H9 (cell line): ENCODE measurements around the gene KLHDC10. TPM values are rescaled to one million over a fixed set of nuclear protein-coding genes. Genes with fewer than 3 reads are reported as not detected.

Source experiments
- DNase-seq: peaks from one replicate; pipeline ENCODE4 v3.0.0-alpha.2; 2017
- H2AFZ ChIP-seq: one replicate; pipeline ENCODE4 v1.6.1; 2013; ENCODE audit warnings: mild to moderate bottlenecking, low read length, control low read depth, moderate library complexity
- H2AK5ac ChIP-seq: 2 replicates; pipeline ENCODE4 v1.6.1; 2013; ENCODE audit warnings: low read length, control low read depth, mixed read lengths; ENCODE audit not compliant: insufficient read length
- H2BK120ac ChIP-seq: one replicate; pipeline ENCODE4 v1.6.1; 2013; ENCODE audit warnings: low read depth, mild to moderate bottlenecking, low read length, control low read depth, inconsistent platforms; ENCODE audit not compliant: poor library complexity, severe bottlenecking
- H2BK12ac ChIP-seq: 2 replicates; pipeline ENCODE4 v1.6.1; 2013; ENCODE audit warnings: low read length, control low read depth, mixed read lengths, low read depth; ENCODE audit not compliant: insufficient read length
- H2BK15ac ChIP-seq: 2 replicates; pipeline ENCODE4 v1.6.1; 2013; ENCODE audit warnings: low read depth, low read length, control low read depth
- H2BK20ac ChIP-seq: one replicate; pipeline ENCODE4 v1.6.1; 2013; ENCODE audit warnings: low read depth, mild to moderate bottlenecking, low read length, control low read depth, inconsistent platforms; ENCODE audit not compliant: poor library complexity, severe bottlenecking
- H2BK5ac ChIP-seq: 2 replicates; pipeline ENCODE4 v1.6.1; 2013; ENCODE audit warnings: low read length, control low read depth, mixed read lengths; ENCODE audit not compliant: insufficient read length
- H3K14ac ChIP-seq: 2 replicates; pipeline ENCODE4 v1.6.1; 2013; ENCODE audit warnings: low read length, control low read depth; ENCODE audit not compliant: insufficient read depth
- H3K18ac ChIP-seq: 2 replicates; pipeline ENCODE4 v1.6.1; 2013; ENCODE audit warnings: low read depth, mild to moderate bottlenecking, mixed read lengths, low read length, control low read depth; ENCODE audit not compliant: insufficient read length
- H3K23ac ChIP-seq: 2 replicates; pipeline ENCODE4 v1.6.1; 2013; ENCODE audit warnings: low read length, control low read depth, mixed read lengths, low read depth; ENCODE audit not compliant: insufficient read length
- H3K23me2 ChIP-seq: 2 replicates; pipeline ENCODE4 v1.6.1; 2013; ENCODE audit warnings: low read depth, mild to moderate bottlenecking, mixed read lengths, low read length, control low read depth; ENCODE audit not compliant: insufficient read length, poor library complexity, severe bottlenecking
- H3K27ac ChIP-seq: 2 replicates; pipeline ENCODE4 v1.5.1; 2013; ENCODE audit warnings: low read length, control low read depth, mixed read lengths, low read depth; ENCODE audit not compliant: insufficient read length
- H3K27me3 ChIP-seq: 2 replicates; pipeline ENCODE4 v1.6.1; 2013; ENCODE audit warnings: low read length, control low read depth, inconsistent platforms; ENCODE audit not compliant: insufficient read depth
- H3K4ac ChIP-seq: 2 replicates; pipeline ENCODE4 v1.6.1; 2013; ENCODE audit warnings: low read depth, mild to moderate bottlenecking, control low read depth, inconsistent platforms, low read length, moderate library complexity
- H3K4me1 ChIP-seq: 2 replicates; pipeline ENCODE4 v1.6.1; 2013; ENCODE audit warnings: low read length, control low read depth, inconsistent platforms; ENCODE audit not compliant: insufficient read depth
- H3K4me2 ChIP-seq: 2 replicates; pipeline ENCODE4 v1.6.1; 2013; ENCODE audit warnings: low read length, control low read depth, mixed read lengths; ENCODE audit not compliant: insufficient read length, insufficient read depth
- H3K56ac ChIP-seq: 2 replicates; pipeline ENCODE4 v1.6.1; 2013; ENCODE audit warnings: low read depth, mild to moderate bottlenecking, mixed read lengths, low read length, control low read depth; ENCODE audit not compliant: insufficient read length
- H3K79me1 ChIP-seq: 2 replicates; pipeline ENCODE4 v1.6.1; 2013; ENCODE audit warnings: low read depth, mild to moderate bottlenecking, moderate library complexity, low read length, control low read depth, inconsistent platforms; ENCODE audit not compliant: insufficient read depth, poor library complexity, severe bottlenecking
- H3K79me2 ChIP-seq: 2 replicates; pipeline ENCODE4 v1.6.1; 2013; ENCODE audit warnings: low read length, control low read depth, inconsistent platforms; ENCODE audit not compliant: insufficient read depth
- H3K9ac ChIP-seq: 2 replicates; pipeline ENCODE4 v1.6.1; 2013; ENCODE audit warnings: low read length, control low read depth, mixed read lengths; ENCODE audit not compliant: insufficient read length; ENCODE audit errors: extremely low read depth
- H3K9me3 ChIP-seq: one replicate; pipeline ENCODE4 v1.6.1; 2013; ENCODE audit warnings: low read depth, low read length, inconsistent platforms; ENCODE audit not compliant: control insufficient read depth
- H3T11ph ChIP-seq: one replicate; pipeline ENCODE4 v1.6.1; 2013; ENCODE audit warnings: mild to moderate bottlenecking, low read length, control low read depth, inconsistent platforms
- H4K20me1 ChIP-seq: one replicate; pipeline ENCODE4 v1.6.1; 2013; ENCODE audit not compliant: control insufficient read depth, insufficient read length, insufficient read depth
- H4K5ac ChIP-seq: 2 replicates; pipeline ENCODE4 v1.6.1; 2013; ENCODE audit warnings: low read depth, mild to moderate bottlenecking, mixed read lengths, low read length, control low read depth; ENCODE audit not compliant: insufficient read length
- H4K8ac ChIP-seq: replicated peaks from 2 replicates; pipeline ENCODE4 v1.6.1; 2013; ENCODE audit warnings: low read length, control low read depth, mixed read lengths, low read depth; ENCODE audit not compliant: insufficient read length
- H4K91ac ChIP-seq: 2 replicates; pipeline ENCODE4 v1.6.1; 2013; ENCODE audit warnings: low read depth, mild to moderate bottlenecking, moderate library complexity, mixed read lengths, low read length, control low read depth; ENCODE audit not compliant: insufficient read length
- H3K27ac Mint-ChIP-seq, 3 experiments: 2 replicates in 2 of 3; 3 replicates in 1 of 3; pipeline ENCODE4 v1.8.0; 2020 to 2021; ENCODE audit warnings: mixed read lengths in 3 of 3, mild to moderate bottlenecking in 1 of 3, moderate library complexity in 1 of 3
- H3K27me3 Mint-ChIP-seq: 2 replicates; pipeline ENCODE4 v1.8.0; 2021; ENCODE audit warnings: low read depth, mild to moderate bottlenecking, moderate library complexity, mixed read lengths
- H3K36me3 Mint-ChIP-seq, 3 experiments: 2 replicates in 2 of 3; 3 replicates in 1 of 3; pipeline ENCODE4 v1.8.0; 2020 to 2021; ENCODE audit warnings: low read depth in 3 of 3, mixed read lengths in 3 of 3; ENCODE audit not compliant: insufficient read depth in 1 of 3
- H3K4me1 Mint-ChIP-seq, 2 experiments: 2 replicates each; pipeline ENCODE4 v1.8.0; 2020; ENCODE audit warnings: mixed read lengths in 2 of 2
- H3K4me3 Mint-ChIP-seq, 2 experiments: 2 replicates in 1 of 2; 3 replicates in 1 of 2; pipeline ENCODE4 v1.8.0; 2020 to 2021; ENCODE audit warnings: mild to moderate bottlenecking in 2 of 2, mixed read lengths in 2 of 2, moderate library complexity in 1 of 2
- H3K9me3 Mint-ChIP-seq, 2 experiments: 2 replicates in 1 of 2; 3 replicates in 1 of 2; pipeline ENCODE4 v1.8.0; 2020; ENCODE audit warnings: mild to moderate bottlenecking in 2 of 2, mixed read lengths in 2 of 2, moderate library complexity in 1 of 2
- CTCF ChIP-seq: fragments of 200-600 bp; sonication (generic); conservative IDR thresholded peaks from 3 replicates; pipeline ENCODE4 v1.8.0; 2021; ENCODE audit warnings: antibody characterized with exemption, mild to moderate bottlenecking
- WGBS: extraction: QIAGEN DNeasy Blood & Tissue Kit; methylation state at CpG from one replicate; pipeline ENCODE4 v1.1.7; 2013; ENCODE audit warnings: missing lambda C conversion rate, low lambda C conversion rate, mixed read lengths; ENCODE audit not compliant: insufficient read length; ENCODE audit errors: extremely low coverage; 5-methylcytosine and 5-hydroxymethylcytosine counted together
- total RNA-seq: library from RNA; stranded (reverse); gene quantifications from 2 replicates; pipeline ENCODE4 v1.2.1, GENCODE V29; 2021

Gene KLHDC10
- total RNA-seq, 1 experiment from 2014 or later, result 17.3 TPM

GRCh38 chr7:130129011-130129411 lies 58.7 kb downstream of the KLHDC10 start:
- WGBS, result no CpG with 5 or more reads among the region's 4 CpGs

More at GRCh38 chr7:130129011-130129411, 58.7 kb downstream of the KLHDC10 start:
- no peak for DNase-seq
- Histone ChIP-seq H2BK12ac (no peak overlapping the region), H3T11ph (no peak overlapping the region), H4K5ac (no peak overlapping the region), H3K79me1 (no peaks in the 10 kb centered on the region), H4K8ac (no peak overlapping the region), H3K4ac (no peak overlapping the region), H3K9me3 (no peaks in the 10 kb centered on the region), H4K20me1 (peaks cover 4% of the 10 kb centered on the region), H3K23me2 (no peaks in the 10 kb centered on the region), H2AFZ (no peak overlapping the region), H3K4me1 (no peaks in the 10 kb centered on the region), H3K14ac (no peak overlapping the region), H3K23ac (no peak overlapping the region), H3K79me2 (no peaks in the 10 kb centered on the region), H3K4me2 (no peak overlapping the region), H2AK5ac (no peak overlapping the region), H2BK20ac (no peak overlapping the region), H2BK5ac (no peak overlapping the region), H3K9ac (no peak overlapping the region), H3K27me3 (no peaks in the 10 kb centered on the region), H3K56ac (no peak overlapping the region), H4K91ac (no peak overlapping the region), H3K18ac (no peak overlapping the region), H3K27ac (no peak overlapping the region), H2BK15ac (no peak overlapping the region), H2BK120ac (no peak overlapping the region)
- Mint-ChIP-seq H3K9me3 (no peaks in the 10 kb centered on the region), H3K4me3 (no peak overlapping the region), H3K36me3 (peaks cover 11 to 39% (median 39%) of the 10 kb centered on the region in 3 experiments; a peak in 6 of 7 replicates), H3K27me3 (no peaks in the 10 kb centered on the region), H3K27ac (peak overlapping the region in 2 of 3 experiments; percentile 7 to 27; a peak in 1 of 7 replicates), H3K4me1 (peaks cover 3 to 14% of the 10 kb centered on the region in 2 experiments; a peak in 3 of 4 replicates)
- TF ChIP-seq CTCF, result no peak
